GM21825 (cell line): Measurements from ENCODE around the gene COMMD1.
A peak's percentile ranks its signal among the peaks of the same experiment; 100 is the strongest.
"Not testable (repeated sequence)": the region's sequence is repeated elsewhere in the genome, so short reads cannot be mapped to it uniquely, and the experiment has no call there.

Experiments used
- ATAC-seq: cut with Tn5 transposase; IDR thresholded peaks from one replicate; pipeline ENCODE4 v1.9.1; 2021; ENCODE audit warnings: mild to moderate bottlenecking, moderate library complexity; ENCODE audit not compliant: unreplicated experiment

Gene COMMD1

DNA sequence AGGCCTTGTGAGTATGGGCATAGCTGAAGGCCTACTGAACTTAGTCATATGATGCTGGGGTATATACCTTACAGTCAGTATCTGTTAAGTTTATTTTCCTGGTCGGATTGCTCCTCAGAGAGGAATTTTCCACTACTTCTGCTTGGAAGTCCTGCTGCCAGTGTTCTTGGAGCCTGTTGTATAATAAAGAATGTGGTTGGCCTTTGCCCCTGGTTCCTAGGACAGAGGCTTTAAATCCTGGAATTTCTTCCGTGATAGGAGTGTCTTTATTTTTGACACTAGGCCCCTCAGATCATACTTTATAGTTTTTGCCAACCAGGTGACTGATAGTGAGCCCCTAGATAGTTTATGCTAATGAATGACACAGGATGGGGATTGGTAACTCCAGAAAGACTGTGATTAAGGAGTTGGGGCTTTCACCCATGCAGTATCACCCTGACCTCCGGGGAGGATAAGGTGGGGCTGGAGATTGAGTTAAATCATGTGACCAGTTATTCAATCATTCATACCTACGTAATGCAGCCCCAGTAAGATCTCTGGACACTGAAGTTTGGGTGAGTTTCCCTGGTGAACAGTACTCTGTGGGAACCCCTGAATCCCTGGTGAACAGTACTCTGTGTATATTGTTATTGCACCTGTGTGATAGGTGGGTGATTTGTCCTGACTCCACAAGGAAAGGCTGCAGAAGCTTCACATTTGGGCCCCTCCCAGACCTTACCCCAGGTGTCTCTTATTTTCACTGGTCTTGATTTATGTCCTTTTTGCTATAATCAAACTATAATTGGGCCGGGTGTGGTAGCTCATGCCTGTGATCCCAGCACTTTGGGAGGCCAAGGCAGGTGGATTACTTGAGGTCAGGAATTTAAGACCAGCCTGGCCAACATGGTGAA is 56.9 kb downstream of the COMMD1 start:
- no peak for ATAC-seq

DNA sequence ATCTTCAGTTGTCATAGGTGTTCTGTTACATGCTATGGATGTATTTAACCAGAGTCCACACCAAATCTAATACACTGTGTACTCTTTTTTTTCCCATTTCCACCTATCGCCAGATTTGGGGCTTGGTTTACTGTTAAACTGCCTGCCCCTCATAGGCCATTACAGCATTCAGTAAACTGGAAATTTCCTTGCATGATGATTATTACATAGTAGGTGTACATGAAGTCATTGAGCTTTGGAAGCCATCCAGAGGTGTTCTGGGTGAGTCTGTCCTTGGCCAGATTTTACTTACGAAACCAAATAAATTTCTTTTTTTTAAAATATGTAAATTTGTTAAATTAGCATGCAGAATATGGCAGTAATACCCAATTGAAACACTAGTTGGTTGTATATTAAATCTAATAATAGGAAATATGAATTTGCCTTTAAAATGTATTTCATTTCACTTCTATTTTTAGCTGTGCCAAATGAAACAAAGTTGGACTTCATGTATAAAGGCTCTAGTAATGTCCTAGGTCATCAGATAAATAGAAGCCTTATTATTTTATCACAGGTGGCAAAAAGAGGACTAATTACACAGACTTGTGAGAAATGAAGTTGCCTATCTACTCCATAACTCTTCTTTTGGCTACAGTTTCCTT is 60.7 kb downstream of the COMMD1 start:
- no peak for ATAC-seq

DNA sequence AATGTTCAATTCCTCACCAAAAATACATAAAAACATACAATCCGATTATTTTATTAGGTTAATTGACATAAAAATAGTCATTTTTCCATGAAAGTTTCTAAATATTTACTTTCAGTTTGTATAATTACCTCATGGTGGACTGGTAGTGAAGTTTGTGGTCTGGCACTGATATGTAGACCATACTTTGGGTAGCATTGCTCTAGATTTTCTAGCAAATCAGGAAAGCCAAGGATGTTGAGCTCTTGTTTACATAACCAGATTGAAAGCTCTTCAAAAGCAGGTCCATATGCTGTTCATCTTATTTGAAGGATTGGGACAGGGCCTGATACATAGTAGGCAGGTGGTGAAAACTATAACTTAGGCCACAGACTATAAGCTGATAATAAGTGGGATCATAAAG is 61.8 kb downstream of the COMMD1 start:
- no peak for ATAC-seq

DNA sequence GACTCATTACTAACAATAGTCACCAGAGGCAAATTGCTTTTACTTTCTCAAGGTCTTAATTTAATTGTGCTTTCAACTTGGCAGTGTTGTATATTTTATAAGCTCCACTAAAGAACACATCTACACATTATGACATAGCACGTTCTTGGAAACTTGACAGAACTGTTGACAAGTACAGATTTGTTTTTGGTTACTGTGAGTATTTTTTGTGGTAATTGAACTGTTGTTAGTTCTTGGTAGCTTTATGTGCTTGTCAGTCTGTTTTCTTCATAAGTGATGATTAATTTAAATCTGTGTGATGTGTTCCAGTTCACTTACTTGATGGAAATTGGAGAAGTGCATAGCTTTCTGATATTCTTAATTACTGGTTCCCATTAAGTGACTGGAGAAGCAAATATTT is 63.9 kb downstream of the COMMD1 start:
- no peak for ATAC-seq

DNA sequence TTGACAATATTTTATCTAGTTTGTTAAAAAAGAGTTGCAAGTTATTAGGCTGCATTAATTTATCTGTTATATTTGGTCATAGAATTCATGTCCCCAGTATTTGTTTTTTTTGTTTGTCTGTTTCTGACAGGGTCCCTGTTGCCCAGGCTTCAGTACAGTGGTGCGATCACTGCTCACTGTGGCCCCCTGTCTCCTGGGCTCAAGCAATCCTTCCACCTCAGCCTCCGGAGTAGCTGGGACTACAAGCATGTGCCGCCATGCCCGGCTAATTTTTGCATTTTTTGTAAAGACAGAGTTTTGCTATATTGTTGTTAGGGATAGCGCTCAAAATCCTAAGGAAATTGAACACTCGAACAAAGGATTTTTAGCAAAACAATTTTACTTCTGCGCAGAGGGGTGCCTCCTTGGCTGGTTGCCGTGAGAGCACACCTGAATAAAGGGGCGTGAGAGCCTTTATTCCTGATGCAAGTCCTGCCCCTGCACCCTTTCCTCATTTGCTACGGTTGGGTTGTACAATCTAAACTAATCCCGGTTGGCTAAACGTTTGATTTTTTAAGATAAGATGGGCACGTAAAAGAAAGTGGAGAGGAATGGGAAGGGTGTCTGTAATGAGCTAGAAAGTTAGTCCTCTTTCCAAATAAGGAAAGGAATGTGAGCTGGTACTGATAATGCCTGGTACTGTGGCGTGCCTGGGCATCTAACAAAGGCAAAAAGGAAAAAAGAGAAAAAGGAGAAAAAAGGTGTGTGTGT is 65.5 kb downstream of the COMMD1 start:
- ATAC-seq: no peak

DNA sequence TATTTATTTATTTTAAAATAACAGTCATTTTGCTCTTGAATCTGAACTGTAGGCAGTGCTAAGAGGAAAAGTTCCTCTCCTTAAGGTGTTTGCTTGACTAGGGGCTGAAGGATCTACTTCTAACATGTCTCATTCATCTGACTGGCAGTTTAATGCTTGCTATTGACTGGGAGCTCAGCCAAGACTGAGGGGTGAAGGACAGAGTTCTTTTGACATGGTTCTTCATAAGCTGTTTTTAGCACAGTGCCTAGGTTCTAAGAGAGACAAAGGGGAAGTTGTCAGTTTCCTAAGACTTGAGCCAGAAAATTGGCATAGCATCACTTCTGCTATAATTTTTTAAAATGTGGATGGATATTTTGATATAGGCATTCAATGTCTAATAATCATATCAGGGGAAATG is 73.0 kb downstream of the COMMD1 start:
- no peak for ATAC-seq

DNA sequence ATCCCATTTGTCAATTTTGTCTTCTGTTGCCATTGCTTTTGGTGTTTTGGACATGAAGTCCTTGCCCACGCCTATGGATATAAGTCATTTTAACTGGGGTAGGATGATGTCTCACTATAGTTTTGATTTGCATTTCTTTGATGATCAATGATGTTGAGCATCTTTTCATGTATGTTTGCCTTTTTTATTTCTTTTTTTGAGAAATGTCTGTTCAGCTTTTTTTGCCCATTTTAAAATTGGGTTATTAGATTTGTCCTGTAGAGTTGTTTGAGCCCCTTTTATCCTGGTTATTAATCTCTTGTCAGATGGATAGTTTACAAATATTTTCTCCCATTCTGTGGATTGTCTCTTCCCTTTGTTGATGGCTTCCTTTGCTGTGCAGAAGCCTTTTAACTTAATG is 75.3 kb downstream of the COMMD1 start:
- ATAC-seq: no peak

DNA sequence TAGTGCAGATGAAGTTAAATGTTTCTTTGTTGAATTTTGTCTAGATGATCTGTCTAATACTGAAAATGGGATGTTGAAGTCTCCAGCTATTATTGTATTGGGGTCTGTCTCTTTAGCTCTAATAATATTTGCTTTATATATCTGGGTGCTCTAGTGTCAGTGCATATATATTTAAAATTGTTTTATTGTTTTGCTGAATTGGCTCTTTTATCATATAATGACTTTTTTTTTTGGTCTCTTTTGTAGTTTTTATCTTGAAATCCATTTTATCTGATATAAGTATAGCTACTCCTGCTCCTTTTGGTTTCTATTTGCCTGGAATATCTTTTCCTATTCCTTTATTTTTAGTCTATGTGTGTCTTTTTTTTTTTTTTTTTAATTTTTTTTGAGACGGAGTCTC is 79.2 kb downstream of the COMMD1 start:
- no peak for ATAC-seq

DNA sequence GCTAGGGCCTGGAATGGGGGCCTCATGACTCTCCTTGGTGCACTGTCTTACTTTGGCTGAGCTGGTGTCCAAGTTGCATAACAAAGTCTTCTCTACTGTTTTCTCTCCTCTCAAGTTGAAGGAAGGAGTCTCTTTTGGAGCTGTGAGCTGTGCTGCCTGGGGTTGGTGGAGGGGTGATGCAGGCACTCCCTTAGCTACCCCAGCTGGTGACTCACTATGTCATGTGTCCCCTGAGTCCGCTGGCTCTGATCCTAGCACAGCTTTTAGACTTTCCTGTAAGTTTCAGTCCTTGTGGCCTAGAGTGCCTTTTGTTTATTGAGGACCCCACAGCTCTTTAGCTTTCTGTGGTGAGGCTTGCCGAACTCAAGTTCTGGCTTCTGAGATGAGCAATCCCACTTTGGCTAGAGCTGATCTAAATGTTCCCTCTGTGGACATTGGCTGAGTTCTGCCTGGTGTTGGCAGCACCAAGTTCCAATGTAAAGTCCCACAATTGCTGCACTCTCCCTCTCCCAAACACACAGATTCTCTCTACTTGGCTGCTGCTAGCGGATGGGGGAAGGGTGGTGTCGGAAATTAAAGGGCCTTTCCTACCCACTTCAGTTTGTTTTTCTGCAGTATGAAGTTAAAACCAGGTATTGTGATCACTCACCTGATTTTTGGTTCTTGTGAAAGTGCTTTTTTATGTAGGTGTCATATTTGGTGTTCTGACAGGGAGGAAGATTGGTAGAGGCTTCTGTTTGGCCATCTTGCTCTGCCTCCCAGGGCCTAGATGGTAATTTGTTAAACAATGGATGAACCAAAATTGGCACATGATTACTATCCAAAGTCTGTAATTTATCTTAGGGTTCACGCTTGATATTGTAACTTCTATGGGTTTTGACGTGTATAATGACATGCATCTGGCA is 83.2 kb downstream of the COMMD1 start:
- ATAC-seq: no peak

DNA sequence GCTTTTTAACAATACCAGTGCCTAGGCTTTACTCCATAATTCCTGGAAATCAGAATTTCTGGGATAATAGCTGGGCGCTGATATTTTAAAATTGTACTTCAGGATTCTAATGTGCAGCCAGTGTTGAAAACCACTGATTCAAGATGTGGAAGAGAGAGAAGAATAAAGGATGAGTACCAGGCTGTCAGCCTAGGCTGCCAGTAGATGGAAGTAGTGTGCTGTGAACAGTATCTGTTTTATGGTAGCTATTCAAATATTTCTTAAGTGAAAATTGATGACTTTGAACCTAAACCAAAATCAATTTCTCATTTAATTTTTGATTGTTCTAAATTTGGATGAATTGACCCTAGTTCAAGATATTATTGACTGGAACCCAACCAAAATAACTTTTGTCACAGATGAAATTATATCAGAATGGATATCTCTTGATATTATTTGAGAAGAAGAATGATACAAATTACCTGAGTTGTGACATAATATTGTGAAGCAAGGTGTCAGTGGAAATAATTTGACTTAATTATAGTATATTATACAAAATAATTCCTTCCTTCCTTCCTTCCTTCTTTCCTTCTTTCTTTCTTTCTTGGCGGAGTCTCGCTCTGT is 88.0 kb downstream of the COMMD1 start:
- ATAC-seq: peak; percentile 45

DNA sequence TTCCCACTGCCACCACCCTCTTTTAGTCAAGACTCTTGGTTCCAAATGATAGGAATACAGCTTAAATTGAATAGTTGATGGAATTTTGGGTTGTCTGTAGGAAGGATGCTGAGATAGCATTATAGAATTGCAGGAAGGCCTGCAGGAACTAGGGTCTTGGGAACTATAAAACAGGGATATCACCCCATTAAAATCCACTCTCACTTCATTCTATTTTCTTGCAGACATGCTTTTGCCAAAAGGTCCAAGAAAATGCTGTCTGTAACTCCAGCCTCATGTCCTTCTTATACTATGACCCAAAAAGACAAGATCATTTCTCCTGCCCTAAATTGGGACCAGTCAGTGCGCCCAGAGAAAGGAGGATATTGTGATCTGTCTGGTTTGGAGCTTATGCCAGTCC is 89.1 kb downstream of the COMMD1 start:
- no peak for ATAC-seq

DNA sequence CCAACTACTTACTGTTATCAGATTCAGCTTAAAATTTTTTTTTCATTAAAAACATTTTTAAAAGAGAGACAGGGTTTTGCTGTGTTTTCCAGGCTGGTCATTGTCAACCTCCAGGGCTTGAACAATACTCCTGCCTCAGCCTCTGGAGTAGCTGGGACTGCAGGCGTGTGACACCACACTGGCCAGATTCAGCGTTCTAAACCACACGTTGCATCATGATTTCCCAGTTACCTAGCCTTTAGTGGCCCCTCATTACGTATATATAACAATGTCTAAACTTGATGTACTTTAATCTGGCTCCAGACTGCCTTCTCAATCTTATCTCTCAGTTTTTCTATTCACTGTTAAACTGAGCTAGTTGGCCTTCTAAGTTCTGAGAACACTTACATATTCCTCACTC is 89.6 kb downstream of the COMMD1 start:
- peak; percentile 4 for ATAC-seq

DNA sequence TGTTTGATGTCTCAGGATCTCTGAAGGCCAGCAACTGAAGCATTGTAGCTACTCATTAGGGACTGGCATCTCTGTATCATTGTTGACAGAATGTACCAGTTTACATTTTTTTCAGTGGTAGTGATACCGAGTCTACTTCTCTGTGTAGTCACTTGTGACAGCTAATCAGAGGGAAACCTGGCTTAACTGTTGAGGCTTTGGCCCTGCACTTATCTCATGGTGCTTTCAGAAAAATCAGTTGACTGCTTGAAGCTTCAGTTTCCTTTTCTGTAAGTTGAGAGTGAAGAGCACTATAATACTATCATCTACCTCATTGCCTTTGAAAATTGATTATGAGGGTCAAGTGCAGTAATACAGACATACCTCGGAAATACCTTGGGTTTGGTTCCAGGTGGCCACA is 90.0 kb downstream of the COMMD1 start:
- peak; percentile 88 for ATAC-seq

DNA sequence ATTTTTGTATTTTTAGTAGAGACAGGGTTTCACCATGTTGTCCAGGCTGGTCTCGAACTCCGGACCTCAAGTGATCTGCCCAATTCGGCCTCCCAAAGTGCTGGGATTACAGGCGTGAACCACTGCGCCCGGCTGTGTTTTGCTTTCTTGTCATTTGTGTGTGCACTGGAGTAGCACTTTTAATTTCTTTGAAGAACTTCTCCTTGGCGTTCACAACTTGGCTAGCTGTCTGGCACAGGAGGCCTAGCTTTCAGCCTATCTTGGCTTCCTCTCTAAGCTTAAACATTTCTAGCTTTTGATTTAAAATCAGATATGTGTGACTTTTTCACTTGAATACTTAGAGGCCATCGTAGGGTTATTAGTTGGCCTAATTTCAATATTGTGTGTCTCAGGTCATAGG is 93.0 kb downstream of the COMMD1 start:
- no peak for ATAC-seq

DNA sequence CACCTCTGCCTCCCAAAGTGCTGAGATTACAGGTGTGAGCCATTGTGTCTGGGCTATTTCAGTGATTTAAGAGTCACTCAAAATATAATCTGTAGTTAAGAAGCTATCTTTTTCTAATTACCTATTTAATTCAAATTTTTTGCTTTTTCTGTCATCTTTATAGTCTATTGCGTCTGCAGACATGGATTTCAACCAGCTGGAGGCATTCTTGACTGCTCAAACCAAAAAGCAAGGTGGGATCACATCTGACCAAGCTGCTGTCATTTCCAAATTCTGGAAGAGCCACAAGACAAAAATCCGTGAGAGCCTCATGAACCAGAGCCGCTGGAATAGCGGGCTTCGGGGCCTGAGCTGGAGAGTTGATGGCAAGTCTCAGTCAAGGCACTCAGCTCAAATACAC is 95.1 kb downstream of the COMMD1 start:
- no peak for ATAC-seq

DNA sequence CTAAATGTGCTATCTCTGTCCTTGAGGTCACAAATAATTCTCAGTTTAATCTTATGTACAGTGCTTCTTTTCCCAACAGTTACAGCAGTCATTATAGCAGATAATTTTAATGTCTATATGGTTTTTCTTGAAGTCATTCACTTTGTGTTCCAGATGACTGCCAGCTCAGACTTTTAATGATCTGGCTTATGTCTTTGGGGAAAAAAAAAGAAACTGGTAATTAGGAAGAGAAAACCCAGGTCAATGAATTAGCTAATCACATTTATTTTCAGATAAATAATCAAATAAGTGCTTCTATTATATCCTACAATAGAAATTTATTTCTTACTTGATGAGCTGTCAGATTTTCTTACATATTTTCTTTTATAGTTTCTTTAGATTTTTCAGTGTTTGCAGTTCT is 96.0 kb downstream of the COMMD1 start:
- no peak for ATAC-seq

DNA sequence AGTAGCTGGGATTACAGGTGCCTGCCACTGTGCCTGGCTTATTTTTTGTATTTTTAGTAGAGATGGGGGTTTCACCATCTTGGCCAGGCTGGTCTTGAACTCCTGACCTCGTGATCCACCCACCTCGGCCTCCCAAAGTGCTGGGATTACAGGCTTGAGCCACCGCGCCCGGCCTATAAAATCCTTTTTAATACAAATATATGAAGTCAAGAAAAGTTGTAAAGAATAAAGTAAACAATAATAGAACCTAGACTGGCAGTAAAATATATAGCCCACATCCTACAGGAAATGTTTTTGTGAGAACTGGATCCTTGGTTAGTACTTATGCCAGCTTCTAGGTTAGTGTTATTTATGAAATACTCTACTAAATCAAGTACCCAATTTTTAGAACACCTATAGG is 99.0 kb downstream of the COMMD1 start:
- ATAC-seq: not testable (repeated sequence)

DNA sequence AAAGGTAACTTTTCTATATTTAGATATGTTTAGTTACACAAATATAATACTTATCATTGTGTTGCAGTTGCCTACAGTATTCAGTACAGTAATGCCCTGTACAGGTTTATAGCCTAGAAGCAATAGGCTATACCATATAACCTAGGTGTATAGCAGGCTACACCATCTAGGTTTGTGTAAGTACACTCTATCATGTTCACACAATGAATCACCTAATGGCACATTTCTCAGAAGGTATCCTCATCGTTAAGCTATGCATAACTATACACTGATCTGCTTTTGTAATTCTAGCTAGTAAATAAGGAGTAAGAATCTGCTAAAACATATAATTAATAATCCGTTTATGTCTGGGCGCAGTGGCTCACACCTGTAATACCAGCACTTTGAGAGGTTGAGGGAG is 102.1 kb downstream of the COMMD1 start:
- ATAC-seq: no peak

DNA sequence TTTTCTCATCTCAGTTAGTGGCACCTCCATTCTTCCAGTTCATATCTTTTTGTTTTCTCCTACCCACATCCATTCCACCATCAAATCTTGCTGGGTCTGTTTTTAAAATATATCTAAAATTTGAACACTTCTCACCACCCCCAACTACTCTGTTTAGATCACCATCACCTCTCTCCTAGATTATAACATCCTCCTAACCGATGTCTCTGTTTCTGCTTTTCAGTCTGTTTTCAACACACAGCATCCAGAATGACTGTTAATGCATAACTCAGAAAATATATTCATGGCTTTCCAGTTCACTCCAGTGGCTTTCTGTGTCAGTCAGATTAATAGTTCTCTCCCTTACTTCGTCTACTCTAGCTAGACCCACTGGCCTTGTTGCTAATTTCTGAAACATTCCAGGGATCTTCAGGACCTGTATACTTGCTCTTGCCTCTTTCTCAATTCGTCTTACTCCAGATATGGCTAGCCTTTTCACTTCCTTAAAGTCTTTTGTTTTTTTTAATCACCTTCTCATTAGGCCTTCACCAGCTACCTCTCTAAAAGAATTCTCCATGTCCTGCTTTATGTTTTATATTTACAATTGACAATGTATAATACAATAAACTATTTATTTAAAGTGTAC is 105.3 kb downstream of the COMMD1 start:
- no peak for ATAC-seq

DNA sequence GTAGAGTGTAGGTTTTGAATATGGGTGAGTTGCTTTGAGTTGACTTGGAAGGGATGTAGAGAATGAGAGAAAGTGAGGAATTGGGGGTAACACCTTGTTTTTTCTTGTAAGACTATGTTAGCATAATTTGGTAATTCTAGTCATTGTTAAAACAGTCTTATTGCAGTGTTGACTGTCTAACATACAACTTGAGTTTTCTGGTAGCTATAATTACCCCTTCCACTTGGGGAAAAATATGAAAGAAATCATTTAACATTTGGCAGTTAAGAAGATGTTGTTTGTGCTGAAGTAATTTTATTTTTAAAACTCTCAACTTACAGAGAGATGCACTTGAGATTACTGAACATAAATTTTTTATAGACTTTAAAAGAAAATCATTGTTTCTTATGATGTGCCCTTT is 108.2 kb downstream of the COMMD1 start:
- ATAC-seq: no peak
